Subcutaneous adipose tissue (tissue), 4 donors: ENCODE measurements around the gene FAM174A. TPM values are rescaled to one million over a fixed set of nuclear protein-coding genes. Genes with fewer than 3 reads are reported as not detected.

ENCODE experiments used
- CTCF ChIP-seq: fragments of 450-650 bp; IDR thresholded peaks from one replicate; pipeline ENCODE4 v1.5.1; 2016; ENCODE audit warnings: low read depth, mild to moderate bottlenecking, control low read depth, antibody characterized with exemption, moderate library complexity
- total RNA-seq, 4 donors: library from RNA; depleted of rRNA; stranded (reverse); fragments of >200 nt; gene quantifications; one replicate each; pipeline ENCODE4 v1.1.0, GENCODE V29; 2016

The FAM174A gene
- total RNA-seq, 4 donors from 2014 or later = 10.8 to 28.6 (median 23.2) TPM

DNA sequence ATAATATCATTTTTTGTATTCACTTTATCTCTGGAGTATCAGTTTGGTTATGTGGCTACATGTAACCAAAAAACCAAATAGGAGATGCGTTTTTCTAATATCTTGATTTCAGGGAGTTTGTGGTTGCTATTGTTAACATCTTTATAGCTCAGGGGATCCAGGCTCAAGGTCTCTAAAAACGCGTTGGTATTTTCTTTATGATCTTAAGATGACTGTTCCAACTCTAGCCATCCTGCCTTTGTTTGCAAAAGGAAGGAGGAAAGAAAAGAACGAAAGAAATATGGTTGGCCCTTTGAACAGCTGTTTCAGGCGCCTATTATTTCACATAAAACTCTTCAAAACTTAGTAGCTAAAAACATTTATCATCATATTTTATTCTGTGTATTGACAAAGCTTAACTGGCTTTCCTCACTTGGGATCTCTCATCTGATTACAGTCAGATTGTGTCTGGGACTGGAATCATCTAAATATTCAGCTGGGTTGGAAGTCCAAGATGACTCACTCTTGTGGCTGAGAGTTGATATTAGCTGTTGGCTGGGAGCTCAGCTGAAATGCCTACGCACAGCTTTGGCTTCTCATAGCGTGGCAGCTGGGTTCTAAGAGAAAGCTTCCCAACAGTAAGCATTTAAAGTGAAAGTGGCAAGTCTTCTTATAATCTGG lies 60.1 kb downstream of the FAM174A start:
- no peak for TF ChIP-seq CTCF

DNA sequence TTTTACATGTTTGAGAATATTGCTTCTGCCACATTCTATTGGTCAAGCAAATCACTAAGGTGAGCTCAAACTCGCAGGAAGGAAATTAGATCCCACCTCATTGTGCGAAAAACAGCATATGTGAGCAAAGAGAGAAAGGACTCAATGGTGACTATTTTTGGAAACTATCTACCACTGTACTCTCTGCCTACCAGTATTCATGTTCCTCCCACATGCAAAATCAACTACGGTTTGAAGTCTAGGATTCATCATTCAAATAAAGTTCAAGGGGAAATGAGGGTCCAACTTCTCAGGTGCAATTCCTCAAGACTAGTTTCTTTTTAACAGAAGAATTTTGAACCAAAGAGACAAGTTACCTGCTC lies 60.6 kb downstream of the FAM174A start:
- no peak for TF ChIP-seq CTCF

DNA sequence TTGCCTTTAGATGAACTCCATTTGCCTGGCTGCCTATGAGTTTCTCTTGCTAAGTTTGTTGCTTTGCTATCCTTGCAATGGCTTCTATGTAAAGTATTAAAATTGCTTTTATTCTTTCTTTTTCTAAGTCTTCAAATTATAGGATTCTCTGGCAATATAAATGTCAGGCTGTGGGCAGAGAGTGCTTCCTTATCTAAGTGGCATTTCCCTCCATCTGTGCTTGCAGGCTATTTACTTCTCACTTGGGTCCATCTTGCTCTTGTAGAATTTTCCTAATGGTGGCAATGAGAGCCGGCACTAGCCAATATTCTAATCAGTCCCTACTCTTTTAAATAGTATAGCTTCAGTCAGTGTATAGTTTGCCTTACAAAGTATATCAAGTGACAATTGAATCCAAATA lies 63.3 kb downstream of the FAM174A start:
- TF ChIP-seq CTCF = no peak

DNA sequence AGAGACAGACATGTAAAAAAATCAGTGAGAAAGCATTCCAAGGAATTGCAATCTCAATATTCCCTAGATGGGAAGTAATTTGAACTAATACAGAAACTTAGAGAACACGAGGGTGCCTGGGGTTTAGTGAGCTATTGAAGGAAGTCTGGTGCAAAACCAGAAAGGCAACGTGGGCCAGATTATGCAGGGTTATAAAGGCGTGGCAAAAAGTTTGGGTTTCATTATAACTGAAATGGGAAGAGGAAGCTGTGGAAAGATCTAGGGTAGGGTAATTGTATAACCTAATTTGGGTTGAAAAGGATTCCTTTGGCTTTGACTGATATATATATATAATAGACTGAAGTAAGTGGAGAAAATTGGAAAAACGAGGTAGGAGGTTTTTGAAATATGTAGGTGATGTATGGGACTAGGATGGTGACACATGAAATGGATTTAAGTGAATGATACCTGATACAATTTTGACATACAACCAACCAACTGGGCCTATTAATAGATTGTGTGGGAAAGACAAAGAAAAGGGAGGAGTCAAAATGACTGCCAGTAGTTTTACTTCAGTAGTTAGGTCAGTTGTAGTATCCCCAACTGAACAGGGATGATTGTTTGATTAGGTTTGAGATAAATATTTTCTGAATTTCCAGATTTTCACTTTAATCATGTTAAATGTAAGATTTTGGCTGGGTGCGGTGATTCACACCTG lies 65.3 kb downstream of the FAM174A start:
- TF ChIP-seq CTCF = no peak

DNA sequence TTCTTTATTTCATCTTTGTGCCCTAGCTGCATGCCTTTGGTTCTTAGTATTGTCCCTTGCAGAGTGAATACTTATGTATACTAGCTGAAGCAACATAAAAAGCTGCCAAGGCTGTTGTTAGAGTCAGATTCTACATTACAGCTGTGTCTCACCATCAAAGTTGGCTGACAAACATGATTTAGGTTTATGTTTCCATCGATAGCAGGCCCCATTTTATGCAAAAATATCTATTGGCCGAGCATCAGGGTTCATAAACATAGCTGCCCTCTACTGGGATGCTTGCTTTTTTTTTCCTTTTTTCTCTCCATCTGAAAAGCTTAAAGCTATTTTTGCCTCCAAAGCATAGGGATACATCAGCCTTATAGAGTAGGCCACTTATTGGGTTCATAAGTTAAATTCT lies 68.0 kb downstream of the FAM174A start:
- no peak for TF ChIP-seq CTCF

DNA sequence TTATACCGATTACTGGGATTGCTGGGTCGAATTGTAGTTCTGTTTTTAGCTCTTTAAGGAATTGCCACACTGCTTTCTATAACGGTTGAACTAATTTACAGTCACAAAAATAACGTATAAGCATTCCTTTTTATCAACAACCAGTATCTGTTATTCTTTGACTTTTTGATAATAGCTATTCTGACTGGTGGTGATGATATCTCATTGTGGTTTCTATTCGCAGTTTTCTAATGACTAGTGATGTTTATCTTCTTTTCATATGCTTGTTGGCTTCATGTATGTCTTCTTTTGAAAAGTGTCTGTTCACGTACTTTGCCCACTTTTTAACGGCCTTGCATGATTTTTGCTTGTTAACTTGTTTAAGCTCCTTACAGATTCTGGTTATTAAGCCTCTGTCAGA lies 74.4 kb downstream of the FAM174A start:
- TF ChIP-seq CTCF = no peak

DNA sequence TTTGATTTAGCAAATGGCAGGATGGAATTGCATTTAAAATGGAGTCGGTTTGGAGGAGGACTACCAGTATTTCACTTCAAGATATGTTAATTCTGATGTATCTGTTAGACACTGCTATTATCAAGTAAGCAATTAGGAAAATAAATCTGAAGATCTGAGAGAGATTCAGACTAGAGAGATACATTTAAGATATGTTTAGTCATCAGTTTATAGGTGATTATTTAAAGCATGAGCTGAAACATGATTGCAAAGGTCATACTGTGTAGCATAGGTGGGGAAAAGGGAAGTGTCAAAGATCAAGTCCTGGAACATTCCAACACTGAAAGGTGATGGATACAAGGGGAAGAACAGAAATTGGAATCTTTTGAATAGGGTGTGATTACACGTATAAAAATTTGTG lies 79.1 kb downstream of the FAM174A start:
- no peak for TF ChIP-seq CTCF
